Cerebellar cortex (tissue), 1 donor: ENCODE data around the gene DNAH1.
"Not testable (repeated sequence)": the region's sequence is repeated elsewhere in the genome, so short reads cannot be mapped to it uniquely, and the experiment has no call there.

Experiments used
- DNase-seq: peaks from one replicate; pipeline ENCODE4 v3.0.0-alpha.2; 2015; ENCODE audit warnings: low spot score

The DNAH1 gene

GRCh38 chr3:52315977-52316764, at the start of gene DNAH1:
DNAH1 (plus strand) TSS chr3:52316319; CDS start chr3:52322443, 6,124 bp downstream.
- no peak for DNase-seq

GRCh38 chr3:52268036-52268435, 48.1 kb upstream of the DNAH1 start:
- no peak for DNase-seq

- no peak for DNase-seq
Measured at GRCh38 chr3:52269776-52270175, 46.3 kb upstream of the DNAH1 start.

- DNase-seq, result no peak
Measured at GRCh38 chr3:52270252-52270754, 45.8 kb upstream of the DNAH1 start.

DNA sequence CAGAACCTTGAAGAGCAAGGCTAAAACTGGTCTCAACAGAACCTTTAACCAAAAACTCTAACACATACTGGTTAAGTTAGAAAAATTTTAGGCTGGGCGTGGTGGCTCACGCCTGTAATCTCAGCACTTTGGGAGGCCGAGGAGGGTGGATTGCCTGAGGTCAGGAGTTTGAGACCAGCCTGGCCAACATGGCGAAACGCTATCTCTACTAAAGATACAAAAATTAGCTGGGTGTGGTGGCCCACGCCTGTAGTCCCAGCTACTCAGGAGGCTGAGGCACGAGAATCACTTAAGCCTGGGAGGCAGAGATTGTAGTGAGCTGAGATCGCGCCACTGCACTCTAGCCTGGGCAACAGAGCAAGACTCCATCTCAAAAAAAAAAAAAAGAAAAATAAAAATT, 43.9 kb upstream of the DNAH1 start:
- DNase-seq, result not testable (repeated sequence)

GRCh38 chr3:52272831-52273230, 43.3 kb upstream of the DNAH1 start:
- no peak for DNase-seq

DNA sequence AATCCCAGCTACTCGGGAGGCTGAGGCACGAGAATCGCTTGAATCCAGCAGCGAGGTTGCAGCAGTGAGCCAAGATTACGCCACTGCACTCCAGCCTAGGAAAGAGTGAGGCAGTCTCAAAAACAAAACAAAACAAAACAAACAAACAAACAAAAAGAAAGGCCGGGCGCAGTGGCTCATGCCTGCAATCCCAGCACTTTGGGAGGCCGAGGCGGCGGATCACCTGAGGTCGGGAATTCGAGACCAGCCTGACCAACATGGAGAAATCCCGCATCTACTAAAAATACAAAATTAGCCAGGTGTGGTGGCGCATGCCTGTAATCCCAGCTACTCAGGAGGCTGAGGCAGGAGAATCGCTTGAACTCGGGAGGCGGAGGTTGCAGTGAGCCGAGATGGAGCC, 41.3 kb upstream of the DNAH1 start:
- DNase-seq, result not testable (repeated sequence)

- DNase-seq, result peak; percentile 58
Measured at GRCh38 chr3:52277071-52277964, 38.8 kb upstream of the DNAH1 start.

GRCh38 chr3:52277972-52278509, 38.1 kb upstream of the DNAH1 start:
- peak; percentile 46 for DNase-seq

DNA sequence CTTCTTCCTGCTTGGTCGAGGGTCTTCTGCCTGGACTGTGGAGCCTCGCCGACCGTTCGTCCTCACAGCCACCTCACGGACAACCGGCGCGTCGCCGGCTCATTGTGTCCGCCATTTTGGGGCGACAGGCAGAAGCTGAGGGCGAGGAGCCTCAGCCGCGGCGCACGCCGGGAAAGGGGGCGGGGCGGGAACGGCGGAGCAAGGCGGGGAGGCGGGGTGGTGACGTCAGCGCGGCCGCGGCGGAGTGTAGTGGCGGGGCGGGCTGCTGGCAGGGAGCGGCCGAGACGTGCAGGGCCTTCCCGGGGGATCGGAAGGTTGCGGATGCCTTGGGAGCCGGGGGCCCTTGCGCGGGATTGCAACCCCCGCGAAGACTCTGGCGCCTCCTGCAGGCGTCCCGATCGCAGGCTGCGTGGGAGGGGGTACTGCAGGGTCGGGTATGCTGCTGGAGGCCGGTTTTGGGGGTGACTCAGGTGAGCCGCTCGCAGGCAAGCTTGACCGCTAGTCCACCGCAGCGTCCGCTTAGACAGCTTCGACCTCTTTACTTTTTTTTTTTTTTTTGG, 37.5 kb upstream of the DNAH1 start, which contains the start of gene WDR82:
WDR82 (minus strand) TSS at position 140 of the 560 bp plus-strand sequence. CDS start 288 bp downstream, outside the sequence.
- peak; percentile 90 for DNase-seq

DNA sequence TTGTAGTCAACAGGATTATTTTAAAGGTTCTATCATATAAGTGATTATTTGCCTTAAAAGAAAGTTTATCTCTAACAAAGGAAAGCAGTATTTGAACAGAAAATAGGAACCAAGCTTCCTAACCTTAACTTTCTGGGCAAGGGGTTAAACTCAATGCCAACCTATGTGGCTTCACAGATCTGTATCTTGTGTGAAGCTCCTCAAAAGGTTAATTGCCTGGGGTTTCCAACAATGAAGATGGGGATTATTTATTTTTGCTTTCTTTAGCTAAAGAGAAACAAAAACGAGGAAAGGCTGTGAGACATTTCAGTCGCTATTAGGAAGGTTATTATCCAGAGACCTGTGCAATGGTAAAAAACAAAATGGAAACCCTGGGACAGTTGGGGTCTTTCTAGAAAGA, 36.5 kb upstream of the DNAH1 start:
- DNase-seq, result no peak

DNA sequence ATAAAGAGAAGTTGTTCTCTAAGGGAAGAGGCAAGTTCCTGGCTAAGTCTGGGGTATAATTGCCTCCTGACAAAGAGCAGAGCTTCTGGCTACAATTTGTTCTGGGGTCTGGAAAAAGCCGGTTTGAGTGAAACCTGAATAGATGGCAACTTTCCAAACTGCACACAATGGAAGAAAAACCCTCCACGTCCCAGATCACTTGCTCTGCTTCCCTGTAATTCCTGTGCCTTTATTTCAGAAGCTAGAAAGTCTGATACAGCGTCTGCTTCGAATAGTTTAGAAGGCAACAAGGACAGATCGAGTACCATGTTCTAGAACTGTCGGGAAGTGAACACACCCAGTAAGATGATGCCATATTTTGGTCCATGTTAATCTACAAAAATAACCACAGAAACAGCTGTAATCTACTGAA, 36.1 kb upstream of the DNAH1 start:
- peak; percentile 42 for DNase-seq

- DNase-seq, result peak; percentile 76
Measured at GRCh38 chr3:52281981-52282801, 33.9 kb upstream of the DNAH1 start.

DNA sequence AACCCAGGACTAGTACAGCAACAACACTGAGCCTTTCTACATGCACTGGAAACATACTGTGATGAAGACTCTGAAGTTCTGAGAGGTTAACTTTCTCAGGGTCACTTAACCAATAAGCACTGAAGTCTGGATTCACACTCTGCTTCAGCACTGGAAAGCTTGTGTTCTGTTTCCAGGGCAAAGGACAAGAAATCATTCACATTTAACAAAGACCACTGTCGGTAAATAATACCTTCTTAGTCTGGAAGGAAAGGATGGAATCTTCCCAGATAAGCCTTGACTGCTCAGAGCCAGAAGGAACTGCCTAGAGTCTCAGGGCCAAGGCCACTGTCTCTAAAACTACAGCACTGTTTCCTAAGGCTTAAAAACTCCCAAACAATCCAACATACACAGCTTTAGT, 32.8 kb upstream of the DNAH1 start:
- peak; percentile 56 for DNase-seq

- not testable (repeated sequence) for DNase-seq
Measured at GRCh38 chr3:52284051-52284450, 32.1 kb upstream of the DNAH1 start.

DNA sequence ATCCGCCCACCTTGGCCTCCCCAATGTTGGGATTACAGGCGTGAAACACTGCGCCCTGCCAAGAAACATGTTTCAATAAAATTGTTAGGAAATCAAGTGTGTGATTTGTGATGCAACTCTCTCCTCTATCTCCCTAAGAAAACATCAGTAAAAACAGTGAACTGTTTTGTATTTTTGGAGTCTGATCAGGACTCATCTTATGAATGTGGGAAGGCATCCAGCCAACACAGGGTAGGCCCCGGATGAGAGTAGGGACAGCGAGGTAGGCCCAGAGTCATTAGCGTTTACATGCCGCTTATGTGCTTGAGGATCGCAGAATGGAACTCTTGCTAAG, 29.4 kb upstream of the DNAH1 start:
- DNase-seq, result peak; percentile 32

DNA sequence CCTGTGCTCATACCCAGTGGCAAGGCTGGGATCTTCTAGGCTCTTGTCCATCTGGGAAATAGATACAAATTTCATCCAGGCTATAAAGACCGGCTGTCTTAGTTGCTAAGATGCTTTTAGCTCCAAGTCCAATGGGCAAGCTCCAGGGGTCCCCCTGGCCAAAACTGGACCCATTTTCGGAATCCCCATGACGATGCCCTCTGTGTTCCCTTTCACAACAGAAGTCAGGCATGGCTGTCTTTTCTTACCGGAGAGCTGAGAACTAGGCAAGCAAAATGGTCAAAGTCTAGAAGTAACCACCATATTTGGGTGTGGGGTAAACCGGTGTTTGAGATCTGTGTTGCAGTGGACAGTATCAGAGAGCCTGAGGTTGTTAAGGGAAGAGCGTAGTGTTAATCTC, 27.4 kb upstream of the DNAH1 start:
- no peak for DNase-seq

- no peak for DNase-seq
Measured at GRCh38 chr3:52289338-52289746, 26.8 kb upstream of the DNAH1 start.

- no peak for DNase-seq
Measured at GRCh38 chr3:52289747-52290595, 26.1 kb upstream of the DNAH1 start.
